ENCODE data around the gene REG4. TPM values are rescaled to one million over a fixed set of nuclear protein-coding genes. Genes with fewer than 3 reads are reported as not detected.

REG4 gene
- total and polyA plus RNA-seq, 10 of the 15 experiments (the other 5 are each of a cell fraction or from before 2014, with no cell fraction given): not detected

GRCh38 chr1:119781434-119782210 lies 29.6 kb downstream of the REG4 start (continued):
- no peak for TF ChIP-seq ZBTB11 (CRISPR knock-in tag; IDR thresholded peaks at IDR 0.05)

- intact Hi-C loops (cut with micrococcal nuclease; ENCODE audit: unreplicated experiment) (no loop called here), in situ Hi-C loops (cut with MboI) (no loop called here)
- H3K79me2 ChIP-seq (ENCODE audit: control insufficient read depth, insufficient read depth, low read length): no peaks in the 10 kb centered on the region
- H3K4me3 ChIP-seq: no peak overlapping the region
- H3K27me3 ChIP-seq (replicated peaks in 1 of 2; ENCODE audit: control insufficient read depth in 2 of 2, insufficient read depth in 2 of 2, low read length in 1 of 2): no peaks in the 10 kb centered on the region; a peak in 1 of 4 replicates
- ChIA-PET SMC1A (ENCODE audit: uncharacterized antibody, unreplicated experiment) (interaction anchor here (1.3 kb wide), 2 partner anchors 8 to 18 kb away, joined by 3 to 4 read pairs; no protein-coding TSS in a partner anchor), RAD21 (ENCODE audit: unreplicated experiment) (no interaction called here), POLR2A (no interaction called here), CTCF (interaction anchor here (0.6 kb wide), 1 partner anchor 35 kb away, joined by 3 read pairs; no protein-coding TSS in a partner anchor)
- H2AFZ ChIP-seq (ENCODE audit: control insufficient read depth, low read depth, low read length): no peak overlapping the region
- FAIRE-seq (no peak), DNase-seq (ENCODE audit: low read depth, low spot score) (no peak), ATAC-seq (no peak)
- H4K20me1 ChIP-seq (ENCODE audit: control insufficient read depth, insufficient read depth): 0 out of 2 replicates have a peak, but pooled peaks cover 2% of the 10 kb centered on the region
- BruUV-seq (replicated peaks): no TSS peak
- no peak overlapping the region for H3K9ac ChIP-seq (ENCODE audit: control insufficient read depth, insufficient read depth, low read length)
- no peak overlapping the region for H3K4me2 ChIP-seq (ENCODE audit: control insufficient read depth, insufficient read depth)
- H3K36me3 ChIP-seq (ENCODE audit: control insufficient read depth in 2 of 2, insufficient read depth in 2 of 2, low read length in 1 of 2): no peaks in the 10 kb centered on the region
- WGBS (ENCODE audit: insufficient coverage, insufficient replicate concordance, low lambda C conversion rate, missing lambda C conversion rate): 53% methylated on average over 5 of the region's 5 CpGs
- no peak overlapping the region for H3K27ac ChIP-seq (ENCODE audit: control insufficient read depth, insufficient read depth)
- TF ChIP-seq RELA (IDR thresholded peaks at IDR 0.05; ENCODE audit: borderline replicate concordance, partially characterized antibody) (no peak), CTCF (IDR thresholded peaks at IDR 0.05 in 2 of 3, conservative IDR thresholded peaks at IDR 0.05 in 1 of 3; ENCODE audit: control insufficient read depth in 2 of 3, extremely low read depth in 1 of 3, insufficient read depth in 1 of 3, low read depth in 3 of 3, low read length in 3 of 3) (no peak), PML (IDR thresholded peaks at IDR 0.05; ENCODE audit: low read length) (no peak), TCF3 (IDR thresholded peaks at IDR 0.05; ENCODE audit: borderline replicate concordance, insufficient read depth, low read depth, low read length) (no peak), BHLHE40 (IDR thresholded peaks at IDR 0.05; ENCODE audit: borderline replicate concordance in 1 of 2, low read depth in 2 of 2, low read length in 1 of 2) (no peak), TCF7 (IDR thresholded peaks at IDR 0.05; ENCODE audit: borderline replicate concordance) (no peak), CREB1 (IDR thresholded peaks at IDR 0.05; ENCODE audit: low read depth) (no peak), MYC (IDR thresholded peaks at IDR 0.05; ENCODE audit: insufficient read depth, insufficient read length, insufficient replicate concordance, low read length, severe bottlenecking) (no peak)
- no peaks in the 10 kb centered on the region for H3K4me1 ChIP-seq (ENCODE audit: control insufficient read depth, insufficient read depth, low read length)
- no peaks in the 10 kb centered on the region for H3K9me3 ChIP-seq (replicated peaks; ENCODE audit: control insufficient read depth, insufficient read depth, low read length)
Observed at GRCh38 chr1:119779869-119780356, 31.3 kb downstream of the REG4 start.

All from GM12878 (cell line).